BJ (cell line): ENCODE data around the gene NAA60. TPM values are rescaled to one million over a fixed set of nuclear protein-coding genes. Genes with fewer than 3 reads are reported as not detected.

ENCODE experiments used
- CTCF ChIA-PET: fragments of 350-600 bp; formaldehyde crosslinking; extraction: SDS; loops from one replicate; lab custom pipeline; 2021; ENCODE audit warnings: antibody characterized with exemption, inconsistent platforms; lab: Yijun Ruan, JAX
- POLR2A ChIA-PET: fragments of 300-600 bp; sonication (Branson Sonifier 250); formaldehyde crosslinking; extraction: SDS; loops from one replicate; lab custom pipeline; 2021; ENCODE audit warnings: antibody characterized with exemption; lab: Charles Lee
- DNase-seq: peaks from one replicate; pipeline ENCODE4 v3.0.0-alpha.2; 2011; ENCODE audit warnings: low read depth
- H3K27me3 ChIP-seq: 2 replicates; pipeline ENCODE4 v1.6.0; 2011; ENCODE audit warnings: low read length; ENCODE audit not compliant: control insufficient read depth, insufficient read depth
- H3K36me3 ChIP-seq: 2 replicates; pipeline ENCODE4 v1.5.1; 2011; ENCODE audit warnings: low read length; ENCODE audit not compliant: control insufficient read depth, insufficient read depth
- H3K4me3 ChIP-seq: 2 replicates; pipeline ENCODE4 v1.5.1; 2011; ENCODE audit warnings: low read depth, mild to moderate bottlenecking, control low read depth, low read length
- CTCF ChIP-seq: IDR thresholded peaks from 2 replicates; pipeline ENCODE4 v1.5.1; 2011; ENCODE audit warnings: low read depth, mild to moderate bottlenecking, control low read depth, inconsistent platforms, low read length, moderate library complexity; ENCODE audit not compliant: insufficient read depth
- polyA plus RNA-seq: library from polyadenylated mRNA; depleted of rRNA; stranded (reverse); fragments of >200 nt; gene quantifications from 2 replicates; pipeline ENCODE4 v1.2.3, GENCODE V29; 2011

Gene NAA60
- polyA plus RNA-seq, 1 experiment = 21.7 TPM

- no peak for DNase-seq
- H3K36me3 ChIP-seq = peaks cover 32% of the 10 kb centered on the region
- no peak for TF ChIP-seq CTCF
- no peak overlapping the region for H3K4me3 ChIP-seq
- ChIA-PET POLR2A (no interaction called here), CTCF (no interaction called here)
- H3K27me3 ChIP-seq = no peaks in the 10 kb centered on the region
These were observed 36.3 kb downstream of the NAA60 start for GRCh38 chr16:3479654-3480216.

GRCh38 chr16:3480901-3481695 lies 37.6 kb downstream of the NAA60 start:
- no peak for TF ChIP-seq CTCF
- H3K27me3 ChIP-seq = no peaks in the 10 kb centered on the region
- peaks cover 43% of the 10 kb centered on the region for H3K36me3 ChIP-seq
- H3K4me3 ChIP-seq = no peak overlapping the region
- ChIA-PET POLR2A (no interaction called here), CTCF (interaction anchor here (0.6 kb wide), 1 partner anchor 583 kb away, joined by 5 read pairs; no protein-coding TSS in a partner anchor)
- DNase-seq = no peak

- ChIA-PET CTCF (no interaction called here), POLR2A (no interaction called here)
- no peak for TF ChIP-seq CTCF
- Histone ChIP-seq H3K36me3 (peaks cover 50% of the 10 kb centered on the region), H3K27me3 (no peaks in the 10 kb centered on the region), H3K4me3 (no peak overlapping the region)
- DNase-seq = no peak
These were observed 38.5 kb downstream of the NAA60 start for GRCh38 chr16:3481696-3482658.

- CTCF ChIA-PET = interaction anchor here (1.2 kb wide), 1 partner anchor 111 kb away, joined by 4 read pairs; no protein-coding TSS in a partner anchor
These were observed 39.3 kb downstream of the NAA60 start for GRCh38 chr16:3482659-3483241.

More at GRCh38 chr16:3482659-3483241, 39.3 kb downstream of the NAA60 start:
- TF ChIP-seq CTCF = no peak
- peaks cover 52% of the 10 kb centered on the region for H3K36me3 ChIP-seq
- no peak for DNase-seq
- no peaks in the 10 kb centered on the region for H3K27me3 ChIP-seq
- H3K4me3 ChIP-seq = no peak overlapping the region
- POLR2A ChIA-PET = no interaction called here
